Erythroblast (primary cell): ENCODE results near the gene TEAD1.

Experiments
- GATA1 ChIP-seq: IDR thresholded peaks from 2 replicates; pipeline ENCODE4 v1.6.1; 2011; ENCODE audit warnings: low read depth, mild to moderate bottlenecking, control low read depth, low read length, moderate library complexity
- POLR2A ChIP-seq: IDR thresholded peaks from 2 replicates; pipeline ENCODE4 v1.6.1; 2011; ENCODE audit warnings: mild to moderate bottlenecking, low read length

GRCh38 chr11:12961615-12962014 lies 287.4 kb downstream of the TEAD1 start:
- TF ChIP-seq POLR2A (no peak), GATA1 (no peak)
